OCI-M1 (cell line): ENCODE measurements around the gene PRR9.

Experiments
- DNase-seq: peaks from one replicate; lab custom pipeline; 2025; lab: John Stamatoyannopoulos, UW

Gene PRR9

GRCh38 chr1:153265457-153265856, 48.1 kb downstream of the PRR9 start:
- DNase-seq = no peak
